Astrocyte of the cerebellum (primary cell): ENCODE data around the gene ST6GAL1.

Experiments
- DNase-seq: peaks from one replicate; pipeline ENCODE4 v3.0.0-alpha.2; 2011; ENCODE audit warnings: low read depth
- H3K4me3 ChIP-seq: 2 replicates; pipeline ENCODE4 v1.5.1; 2011; ENCODE audit warnings: mild to moderate bottlenecking, low read depth, low read length, moderate library complexity
- in situ Hi-C: cut with HindIII; loops from 2 replicates; pipeline ENCODE4 v1.10.0; 2017; ENCODE audit warnings: low sequenced_read_pairs
- TF ChIP-seq, protein P1 (sequence below): IDR thresholded peaks from 2 replicates; pipeline ENCODE4 v1.5.1; 2012; ENCODE audit warnings: low read length, low read depth, moderate library complexity, mild to moderate bottlenecking; ENCODE audit errors: missing control alignments

The ST6GAL1 gene

DNA sequence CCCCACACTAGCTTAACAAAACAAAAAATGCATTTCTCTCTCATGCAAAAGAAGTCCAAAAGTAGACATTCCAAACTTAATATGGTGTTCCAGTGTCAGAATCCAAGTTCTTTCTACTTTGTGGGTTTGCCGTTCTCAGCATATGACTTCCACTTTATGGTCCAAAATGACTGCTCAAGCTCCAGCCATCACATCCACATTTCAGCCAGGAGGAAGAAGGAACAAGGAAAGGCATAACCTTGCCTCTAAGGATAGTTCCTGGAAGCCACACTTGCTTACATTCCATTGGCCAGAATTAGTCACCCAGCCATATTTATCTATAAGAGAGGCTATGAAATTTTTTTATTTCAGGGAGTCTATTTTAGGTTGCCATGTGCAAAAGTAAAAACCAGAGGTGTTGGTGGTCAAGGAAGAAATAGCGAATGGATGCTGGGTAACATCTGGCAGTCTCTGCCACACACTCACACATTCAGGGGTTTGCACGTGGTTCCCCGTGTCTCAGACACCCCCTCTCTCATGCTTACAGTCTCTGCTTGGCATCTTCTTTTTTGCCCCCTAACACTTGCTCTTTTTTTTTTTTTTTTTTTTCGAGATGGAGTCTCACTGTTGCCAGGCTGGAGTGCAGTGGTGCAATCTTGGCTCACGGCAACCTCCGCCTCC, 139.7 kb downstream of the ST6GAL1 start:
- TF ChIP-seq, protein P1, sequence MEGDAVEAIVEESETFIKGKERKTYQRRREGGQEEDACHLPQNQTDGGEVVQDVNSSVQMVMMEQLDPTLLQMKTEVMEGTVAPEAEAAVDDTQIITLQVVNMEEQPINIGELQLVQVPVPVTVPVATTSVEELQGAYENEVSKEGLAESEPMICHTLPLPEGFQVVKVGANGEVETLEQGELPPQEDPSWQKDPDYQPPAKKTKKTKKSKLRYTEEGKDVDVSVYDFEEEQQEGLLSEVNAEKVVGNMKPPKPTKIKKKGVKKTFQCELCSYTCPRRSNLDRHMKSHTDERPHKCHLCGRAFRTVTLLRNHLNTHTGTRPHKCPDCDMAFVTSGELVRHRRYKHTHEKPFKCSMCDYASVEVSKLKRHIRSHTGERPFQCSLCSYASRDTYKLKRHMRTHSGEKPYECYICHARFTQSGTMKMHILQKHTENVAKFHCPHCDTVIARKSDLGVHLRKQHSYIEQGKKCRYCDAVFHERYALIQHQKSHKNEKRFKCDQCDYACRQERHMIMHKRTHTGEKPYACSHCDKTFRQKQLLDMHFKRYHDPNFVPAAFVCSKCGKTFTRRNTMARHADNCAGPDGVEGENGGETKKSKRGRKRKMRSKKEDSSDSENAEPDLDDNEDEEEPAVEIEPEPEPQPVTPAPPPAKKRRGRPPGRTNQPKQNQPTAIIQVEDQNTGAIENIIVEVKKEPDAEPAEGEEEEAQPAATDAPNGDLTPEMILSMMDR, result no peak
- DNase-seq, result no peak
- H3K4me3 ChIP-seq, result no peak overlapping the region
- in situ Hi-C loops, result no loop called here

DNA sequence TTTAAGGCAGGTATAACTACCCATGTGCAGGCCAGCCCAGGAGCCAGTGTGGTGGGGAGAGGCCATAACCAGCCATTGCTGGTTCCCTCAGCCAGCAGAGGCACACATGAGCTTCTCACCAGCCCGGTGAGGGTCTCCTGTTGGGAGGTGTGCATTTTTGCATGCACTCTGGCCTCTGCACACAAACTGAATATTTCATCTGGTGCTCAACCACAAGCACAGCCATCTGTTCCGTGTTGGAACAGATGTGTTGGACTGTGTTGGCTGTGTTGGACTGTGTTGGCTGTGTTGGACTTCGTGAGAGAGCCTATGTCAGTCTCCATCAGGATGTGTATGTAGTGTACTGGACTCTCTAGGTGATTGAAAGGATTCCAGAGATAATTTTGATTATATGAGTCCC, 141.8 kb downstream of the ST6GAL1 start:
- no peak for DNase-seq
- in situ Hi-C loops, result no loop called here
- no peak overlapping the region for H3K4me3 ChIP-seq
- TF ChIP-seq, protein P1, result no peak

DNA sequence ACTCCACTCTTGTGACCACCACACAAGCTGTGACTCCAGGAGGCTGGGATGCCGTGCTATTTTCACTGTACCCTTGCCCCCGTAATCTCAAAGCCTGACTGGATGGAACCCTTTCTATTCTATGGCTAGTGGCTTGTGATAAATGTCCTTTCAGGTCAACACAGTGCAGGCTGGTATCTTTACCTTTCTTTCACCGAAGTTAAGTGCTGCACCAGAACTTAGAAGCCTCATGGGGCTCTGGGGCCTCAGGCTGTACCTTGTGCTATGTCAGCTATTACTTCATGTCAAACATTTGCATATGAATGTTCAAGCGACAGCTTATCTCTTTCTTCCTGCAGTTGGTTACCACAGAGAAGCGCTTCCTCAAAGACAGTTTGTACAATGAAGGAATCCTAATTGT, 142.2 kb downstream of the ST6GAL1 start:
- no peak overlapping the region for H3K4me3 ChIP-seq
- DNase-seq, result no peak
- TF ChIP-seq, protein P1, result no peak
- in situ Hi-C loops, result no loop called here

DNA sequence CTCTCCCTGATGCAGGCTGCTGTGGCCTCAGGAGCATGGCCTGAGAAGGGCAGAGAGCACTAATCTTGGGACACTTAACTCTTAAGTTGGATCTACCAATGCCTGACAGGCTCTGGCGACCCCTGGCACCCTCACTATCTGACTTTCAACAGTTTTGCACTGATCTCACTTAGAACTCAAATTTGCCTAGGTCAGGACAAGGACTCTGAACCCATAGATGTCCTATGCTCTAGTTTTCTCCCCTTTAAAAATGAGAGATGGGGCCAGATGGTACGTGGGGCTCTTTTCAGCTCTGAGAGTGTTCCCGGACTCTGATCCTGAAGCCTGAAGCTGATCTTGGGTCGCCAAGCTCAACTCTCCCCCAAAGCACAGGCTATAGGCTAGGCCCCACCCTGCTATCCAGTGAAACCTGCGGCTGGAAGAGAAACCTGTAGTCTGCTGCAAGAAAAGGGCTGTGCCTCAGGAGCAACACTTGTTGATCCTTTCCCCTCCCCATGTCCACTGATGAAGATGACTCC, 143.3 kb downstream of the ST6GAL1 start:
- TF ChIP-seq, protein P1, result no peak
- no peak overlapping the region for H3K4me3 ChIP-seq
- DNase-seq, result no peak
- in situ Hi-C loops, result no loop called here

DNA sequence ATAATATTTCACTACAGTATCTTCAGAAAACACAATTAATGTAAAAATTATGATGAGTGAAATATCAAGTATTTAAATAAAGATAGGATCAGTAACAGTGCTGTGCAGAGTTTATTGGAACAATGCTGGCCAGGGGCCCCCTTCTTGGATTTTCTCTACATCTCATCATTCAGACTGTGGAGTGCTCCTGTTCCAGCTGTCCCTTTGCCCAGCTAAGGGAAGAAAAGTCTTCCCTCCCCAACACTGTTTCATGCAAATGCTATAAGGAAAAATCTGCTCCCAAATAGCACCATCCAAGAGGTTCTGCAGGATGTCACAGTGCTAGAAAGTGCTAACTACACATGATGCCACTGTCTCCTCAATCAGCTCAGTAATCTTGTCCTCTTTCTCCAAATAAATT, 144.5 kb downstream of the ST6GAL1 start:
- in situ Hi-C loops, result no loop called here
- no peak overlapping the region for H3K4me3 ChIP-seq
- TF ChIP-seq, protein P1, result no peak
- no peak for DNase-seq

DNA sequence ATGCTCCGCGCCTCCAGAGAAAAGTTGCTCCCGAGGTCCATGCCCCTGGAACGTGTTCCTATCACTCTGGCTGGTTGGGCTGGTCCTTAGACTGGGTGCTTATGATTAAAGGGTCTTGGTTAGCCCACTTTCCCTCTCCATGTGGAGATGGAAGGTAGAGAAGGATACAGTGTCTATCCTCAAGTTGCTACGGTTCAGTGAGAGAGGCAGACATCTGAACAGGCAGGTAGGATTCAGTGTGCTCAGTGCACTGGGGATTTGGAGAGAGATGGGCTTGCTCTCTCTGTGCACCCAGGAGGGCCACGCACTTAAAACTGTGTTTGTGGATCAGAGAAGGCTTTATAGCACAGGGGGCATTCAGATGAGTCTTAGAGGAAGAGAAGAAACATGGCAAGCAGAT, 146.0 kb downstream of the ST6GAL1 start:
- TF ChIP-seq, protein P1, result no peak
- no peak overlapping the region for H3K4me3 ChIP-seq
- in situ Hi-C loops, result no loop called here
- no peak for DNase-seq
